OCI-LY1 (cell line): ENCODE measurements around the gene NECTIN1.

Experiments used
- H2AFZ ChIP-seq: fragments of 200-600 bp; sonication (generic), shearing (Covaris generic); 2 replicates; pipeline ENCODE4 v1.6.0; 2014; ENCODE audit warnings: antibody characterized with exemption, mild to moderate bottlenecking, low read length
- H3F3A ChIP-seq: fragments of 200-600 bp; sonication (generic), shearing (Covaris generic); 2 replicates; pipeline ENCODE4 v1.6.0; 2014; ENCODE audit warnings: mild to moderate bottlenecking, antibody characterized with exemption, low read length, moderate library complexity; ENCODE audit not compliant: insufficient read depth
- H3K27ac ChIP-seq: fragments of 200-600 bp; sonication (generic); 2 replicates; pipeline ENCODE4 v1.5.1; 2014; ENCODE audit warnings: low read length, mixed run types, mild to moderate bottlenecking, low read depth; ENCODE audit not compliant: poor library complexity, severe bottlenecking
- H3K27me3 ChIP-seq: fragments of 200-600 bp; sonication (generic); 2 replicates; pipeline ENCODE4 v1.6.0; 2014; ENCODE audit warnings: antibody characterized with exemption, mild to moderate bottlenecking, low read length, moderate library complexity; ENCODE audit not compliant: insufficient read depth
- H3K36me3 ChIP-seq: fragments of 200-600 bp; sonication (generic); 2 replicates; pipeline ENCODE4 v1.6.1; 2014; ENCODE audit warnings: mild to moderate bottlenecking, antibody characterized with exemption, low read length, moderate library complexity, mixed read lengths; ENCODE audit not compliant: insufficient read depth
- H3K4me1 ChIP-seq: fragments of 200-600 bp; sonication (generic); 2 replicates; pipeline ENCODE4 v1.5.1; 2014; ENCODE audit warnings: mild to moderate bottlenecking, low read length, moderate library complexity; ENCODE audit not compliant: insufficient read depth, severe bottlenecking
- H3K4me2 ChIP-seq: fragments of 200-600 bp; sonication (generic), shearing (Covaris generic); 2 replicates; pipeline ENCODE4 v1.6.1; 2014; ENCODE audit warnings: low read length
- H3K4me3 ChIP-seq: fragments of 200-600 bp; sonication (generic); 2 replicates; pipeline ENCODE4 v1.5.1; 2014; ENCODE audit warnings: low read length, low read depth, mild to moderate bottlenecking, mixed read lengths; ENCODE audit not compliant: poor library complexity, severe bottlenecking
- H3K79me2 ChIP-seq: fragments of 200-600 bp; shearing (Covaris generic); 2 replicates; pipeline ENCODE4 v1.6.1; 2016; ENCODE audit warnings: mixed run types, low read length, mixed read lengths; ENCODE audit not compliant: insufficient read depth
- H3K9ac ChIP-seq: fragments of 200-600 bp; sonication (generic), shearing (Covaris generic); 2 replicates; pipeline ENCODE4 v1.6.1; 2014; ENCODE audit warnings: mild to moderate bottlenecking, low read length, mixed read lengths
- H3K9me2 ChIP-seq: fragments of 200-600 bp; sonication (generic), shearing (Covaris generic); 2 replicates; pipeline ENCODE4 v1.6.1; 2014; ENCODE audit warnings: low read depth, mild to moderate bottlenecking, low read length, mixed read lengths
- H3K9me3 ChIP-seq: fragments of 200-600 bp; shearing (Covaris generic); 2 replicates; pipeline ENCODE4 v1.6.1; 2014; ENCODE audit warnings: low read length, mixed read lengths
- H4K20me1 ChIP-seq: fragments of 200-600 bp; sonication (generic), shearing (Covaris generic); 2 replicates; pipeline ENCODE4 v1.6.0; 2016; ENCODE audit warnings: mild to moderate bottlenecking, low read length; ENCODE audit not compliant: insufficient read depth
- EZH2 ChIP-seq: fragments of 200-600 bp; sonication (generic), shearing (Covaris generic); IDR thresholded peaks from 2 replicates; pipeline ENCODE4 v1.8.0; 2017; ENCODE audit warnings: borderline replicate concordance, mixed run types, mild to moderate bottlenecking, antibody characterized with exemption, low read length, moderate library complexity, mixed read lengths
- TF ChIP-seq, protein P1 (sequence below): fragments of 200-600 bp; sonication (generic), shearing (Covaris generic); IDR thresholded peaks from 2 replicates; pipeline ENCODE4 v1.5.1; 2017; ENCODE audit warnings: mild to moderate bottlenecking, antibody characterized with exemption, low read length, moderate library complexity, mixed read lengths

The NECTIN1 gene, protein sequence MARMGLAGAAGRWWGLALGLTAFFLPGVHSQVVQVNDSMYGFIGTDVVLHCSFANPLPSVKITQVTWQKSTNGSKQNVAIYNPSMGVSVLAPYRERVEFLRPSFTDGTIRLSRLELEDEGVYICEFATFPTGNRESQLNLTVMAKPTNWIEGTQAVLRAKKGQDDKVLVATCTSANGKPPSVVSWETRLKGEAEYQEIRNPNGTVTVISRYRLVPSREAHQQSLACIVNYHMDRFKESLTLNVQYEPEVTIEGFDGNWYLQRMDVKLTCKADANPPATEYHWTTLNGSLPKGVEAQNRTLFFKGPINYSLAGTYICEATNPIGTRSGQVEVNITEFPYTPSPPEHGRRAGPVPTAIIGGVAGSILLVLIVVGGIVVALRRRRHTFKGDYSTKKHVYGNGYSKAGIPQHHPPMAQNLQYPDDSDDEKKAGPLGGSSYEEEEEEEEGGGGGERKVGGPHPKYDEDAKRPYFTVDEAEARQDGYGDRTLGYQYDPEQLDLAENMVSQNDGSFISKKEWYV

DNA sequence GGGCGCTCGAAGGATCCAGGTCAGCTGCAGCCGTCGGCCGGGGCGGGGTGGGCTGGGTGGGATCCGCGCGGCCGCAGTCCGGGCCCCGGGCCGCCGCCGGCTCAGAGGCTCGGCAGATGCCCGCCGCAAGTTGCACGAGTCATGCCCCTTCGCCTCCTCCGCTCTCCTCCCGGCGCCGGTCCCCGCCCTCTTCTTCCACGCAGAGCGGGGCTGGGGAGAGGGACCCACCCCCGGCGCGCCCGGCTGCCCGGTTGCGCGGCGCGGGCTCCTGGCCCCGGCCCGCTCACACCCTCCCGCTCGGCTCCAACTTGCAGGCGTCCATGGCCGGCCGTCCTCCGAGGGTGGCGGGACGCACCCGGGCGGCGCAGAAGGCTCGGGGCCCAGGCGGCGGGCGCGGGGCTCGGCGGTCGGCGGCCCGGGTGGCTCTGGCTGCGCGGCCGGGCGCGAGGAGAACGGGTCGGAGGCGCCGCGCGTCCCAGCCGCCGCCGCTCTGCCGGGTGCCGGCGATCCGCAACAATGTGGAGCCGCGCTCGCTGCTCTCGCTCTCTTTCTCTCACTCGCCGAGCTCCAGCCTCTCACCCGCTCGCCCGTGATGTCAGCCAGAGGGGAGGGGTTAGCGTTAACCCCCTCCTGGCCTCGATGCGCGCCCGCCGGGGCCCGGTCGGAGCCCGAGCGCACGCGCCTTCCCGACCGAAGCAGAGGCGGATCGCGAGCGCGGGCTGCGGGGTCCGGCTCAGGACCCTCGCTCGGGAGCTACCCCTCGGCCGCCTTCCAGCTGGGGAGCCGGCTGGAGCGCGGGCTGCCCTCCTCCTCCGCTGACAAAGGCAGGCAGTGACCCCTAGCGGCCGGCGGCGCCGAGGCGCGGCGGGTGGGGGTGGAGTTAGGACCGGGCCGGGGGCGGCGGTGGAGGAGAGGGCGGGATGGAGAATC, at the start of gene NECTIN1:
Gene NECTIN1 (minus strand): TSS at position 550 of the 930 bp plus-strand sequence. CDS start 647 bp downstream, outside the sequence.
- H4K20me1 ChIP-seq = no peaks in the 10 kb centered on the region
- H3K9me3 ChIP-seq = no peaks in the 10 kb centered on the region
- H3F3A ChIP-seq = no peaks in the 10 kb centered on the region
- no peaks in the 10 kb centered on the region for H3K9me2 ChIP-seq
- peak within 1 kb of the TSS; percentile 28; the same call in 1 of the 2 replicates for H3K9ac ChIP-seq
- no peak within 1 kb of the TSS for H3K27ac ChIP-seq
- no peaks in the 10 kb centered on the region for H3K27me3 ChIP-seq
- H3K4me1 ChIP-seq = no peaks in the 10 kb centered on the region
- H2AFZ ChIP-seq = no peak within 1 kb of the TSS
- no peaks in the 10 kb centered on the region for H3K36me3 ChIP-seq
- H3K4me3 ChIP-seq = peak within 1 kb of the TSS; percentile 60
- no peak for TF ChIP-seq EZH2
- TF ChIP-seq, protein P1, sequence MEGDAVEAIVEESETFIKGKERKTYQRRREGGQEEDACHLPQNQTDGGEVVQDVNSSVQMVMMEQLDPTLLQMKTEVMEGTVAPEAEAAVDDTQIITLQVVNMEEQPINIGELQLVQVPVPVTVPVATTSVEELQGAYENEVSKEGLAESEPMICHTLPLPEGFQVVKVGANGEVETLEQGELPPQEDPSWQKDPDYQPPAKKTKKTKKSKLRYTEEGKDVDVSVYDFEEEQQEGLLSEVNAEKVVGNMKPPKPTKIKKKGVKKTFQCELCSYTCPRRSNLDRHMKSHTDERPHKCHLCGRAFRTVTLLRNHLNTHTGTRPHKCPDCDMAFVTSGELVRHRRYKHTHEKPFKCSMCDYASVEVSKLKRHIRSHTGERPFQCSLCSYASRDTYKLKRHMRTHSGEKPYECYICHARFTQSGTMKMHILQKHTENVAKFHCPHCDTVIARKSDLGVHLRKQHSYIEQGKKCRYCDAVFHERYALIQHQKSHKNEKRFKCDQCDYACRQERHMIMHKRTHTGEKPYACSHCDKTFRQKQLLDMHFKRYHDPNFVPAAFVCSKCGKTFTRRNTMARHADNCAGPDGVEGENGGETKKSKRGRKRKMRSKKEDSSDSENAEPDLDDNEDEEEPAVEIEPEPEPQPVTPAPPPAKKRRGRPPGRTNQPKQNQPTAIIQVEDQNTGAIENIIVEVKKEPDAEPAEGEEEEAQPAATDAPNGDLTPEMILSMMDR = peak; percentile 82
- no peaks in the 10 kb centered on the region for H3K79me2 ChIP-seq
- peak within 1 kb of the TSS; percentile 68 for H3K4me2 ChIP-seq

DNA sequence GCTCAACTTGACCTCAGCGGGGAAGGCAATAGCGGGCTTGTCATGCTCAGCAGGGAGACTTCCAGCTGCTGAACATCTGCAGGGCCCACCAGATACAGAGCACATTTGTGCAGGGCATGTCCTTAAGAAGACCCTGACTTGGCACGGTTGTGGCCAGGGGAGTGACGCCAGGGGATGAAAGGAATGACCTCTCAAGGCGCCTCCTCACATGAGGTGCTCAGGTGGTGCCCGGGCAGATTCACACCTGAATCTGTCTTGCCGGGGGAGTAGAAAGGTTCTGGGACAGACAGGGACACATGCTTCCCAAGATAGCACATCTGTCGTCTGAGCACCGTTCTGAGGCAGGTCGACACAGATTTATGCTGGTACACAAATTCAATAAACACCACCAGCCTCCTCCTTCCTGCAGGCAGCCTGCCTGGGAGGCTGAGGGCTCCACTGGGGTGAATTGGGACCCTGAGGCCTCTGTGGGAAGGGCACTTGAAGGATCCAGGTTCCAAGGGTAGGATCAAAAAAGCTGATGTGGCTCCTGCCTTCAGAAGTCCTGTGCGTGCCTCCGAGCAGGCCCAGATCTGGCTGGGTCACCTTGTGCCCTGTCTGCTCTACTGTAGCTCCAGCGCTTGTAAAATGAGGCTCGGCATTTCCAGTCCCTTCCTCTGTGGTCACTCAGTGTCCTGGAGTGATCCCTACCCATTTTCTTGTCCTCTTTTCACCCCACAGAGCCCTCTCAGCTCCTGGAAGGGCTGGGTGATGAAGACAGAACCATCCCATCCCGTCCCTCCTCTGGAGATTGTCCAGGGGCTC, 49.6 kb upstream of the NECTIN1 start:
- H3F3A ChIP-seq = no peaks in the 10 kb centered on the region
- H3K4me1 ChIP-seq = no peaks in the 10 kb centered on the region
- H3K9me2 ChIP-seq = no peaks in the 10 kb centered on the region
- H4K20me1 ChIP-seq = no peaks in the 10 kb centered on the region
- no peak for TF ChIP-seq EZH2
- TF ChIP-seq, protein P1 = no peak
- H3K4me2 ChIP-seq = no peak overlapping the region
- no peak overlapping the region for H3K4me3 ChIP-seq
- H3K36me3 ChIP-seq = no peaks in the 10 kb centered on the region
- no peak overlapping the region for H3K9ac ChIP-seq
- H2AFZ ChIP-seq = no peak overlapping the region
- H3K9me3 ChIP-seq = no peaks in the 10 kb centered on the region
- no peaks in the 10 kb centered on the region for H3K79me2 ChIP-seq
- H3K27me3 ChIP-seq = no peaks in the 10 kb centered on the region
- H3K27ac ChIP-seq = no peak overlapping the region

DNA sequence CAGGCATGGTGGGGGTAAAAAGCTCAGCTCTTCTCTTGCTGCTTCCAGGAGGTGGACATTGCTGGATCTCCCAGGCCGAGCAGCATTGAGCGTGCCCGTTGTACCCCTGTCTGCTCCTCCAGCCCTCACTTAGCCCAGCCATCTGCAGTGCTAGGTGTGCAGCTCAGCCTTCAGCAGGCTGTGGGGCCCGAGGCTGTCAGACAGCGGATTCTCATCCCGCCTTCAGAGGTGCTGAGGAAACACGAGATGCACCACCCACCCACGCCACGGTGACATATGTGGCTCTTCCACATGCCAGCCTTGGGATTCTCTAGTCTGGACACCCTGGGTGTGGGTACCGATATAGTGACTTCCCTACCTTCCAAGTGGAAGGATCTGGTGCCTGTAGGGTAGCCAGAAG, 48.9 kb upstream of the NECTIN1 start:
- Histone ChIP-seq H3K9me2 (no peaks in the 10 kb centered on the region), H4K20me1 (no peaks in the 10 kb centered on the region), H3K4me2 (no peak overlapping the region), H3K36me3 (no peaks in the 10 kb centered on the region), H3K27me3 (no peaks in the 10 kb centered on the region), H3K79me2 (no peaks in the 10 kb centered on the region), H3K9ac (no peak overlapping the region), H3K27ac (no peak overlapping the region), H3K4me1 (no peaks in the 10 kb centered on the region), H3K9me3 (no peaks in the 10 kb centered on the region), H2AFZ (no peak overlapping the region), H3K4me3 (no peak overlapping the region), H3F3A (no peaks in the 10 kb centered on the region)
- TF ChIP-seq, protein P1 = no peak
- TF ChIP-seq EZH2 = no peak
